GM18870 (cell line): ENCODE measurements around the gene HERC6.
"Not testable (repeated sequence)": the region's sequence is repeated elsewhere in the genome, so short reads cannot be mapped to it uniquely, and the experiment has no call there.

Experiments used
- ATAC-seq: cut with Tn5 transposase; IDR thresholded peaks from one replicate; pipeline ENCODE4 v1.9.1; 2021; ENCODE audit warnings: moderate library complexity; ENCODE audit not compliant: unreplicated experiment

Gene HERC6

DNA sequence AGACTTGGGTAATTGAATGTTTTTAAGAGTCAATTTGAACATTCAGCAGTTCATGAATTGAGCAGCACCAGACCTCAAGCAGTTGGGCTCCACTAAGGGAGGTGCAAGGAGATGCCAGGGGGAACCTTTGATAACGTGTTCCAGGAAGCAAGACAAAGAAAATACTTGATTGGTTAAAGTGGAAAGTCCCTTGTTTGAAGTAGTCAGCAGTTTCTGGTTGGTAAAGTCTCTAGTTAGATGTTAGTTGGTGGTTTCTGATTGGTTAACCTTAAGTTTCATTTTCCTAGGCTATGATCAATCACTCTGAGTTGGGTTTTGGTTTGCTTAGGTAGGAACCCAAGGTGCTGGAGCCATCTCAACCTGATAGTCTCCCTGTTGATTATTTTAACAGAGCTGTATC is 4.0 kb downstream of the HERC6 start:
- ATAC-seq = peak; percentile 71

DNA sequence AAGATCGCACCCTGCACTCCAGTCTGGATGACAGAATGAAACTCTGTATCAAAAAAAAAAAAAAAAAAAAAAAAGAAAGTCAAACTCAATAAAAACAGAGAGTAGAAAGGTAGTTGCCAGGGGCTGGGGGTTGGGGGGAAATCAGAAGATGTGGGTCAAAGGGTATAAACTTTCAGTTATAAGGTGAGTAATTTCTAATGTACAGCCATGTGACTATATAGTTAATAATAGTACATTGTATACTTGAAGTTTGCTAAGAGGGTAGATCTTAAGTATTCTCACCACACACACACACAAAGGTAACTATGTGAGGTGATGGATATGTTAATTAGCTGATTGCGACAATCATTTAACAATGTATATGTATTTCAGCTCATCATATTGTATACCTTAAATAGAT is 11.5 kb downstream of the HERC6 start:
- ATAC-seq = no peak

DNA sequence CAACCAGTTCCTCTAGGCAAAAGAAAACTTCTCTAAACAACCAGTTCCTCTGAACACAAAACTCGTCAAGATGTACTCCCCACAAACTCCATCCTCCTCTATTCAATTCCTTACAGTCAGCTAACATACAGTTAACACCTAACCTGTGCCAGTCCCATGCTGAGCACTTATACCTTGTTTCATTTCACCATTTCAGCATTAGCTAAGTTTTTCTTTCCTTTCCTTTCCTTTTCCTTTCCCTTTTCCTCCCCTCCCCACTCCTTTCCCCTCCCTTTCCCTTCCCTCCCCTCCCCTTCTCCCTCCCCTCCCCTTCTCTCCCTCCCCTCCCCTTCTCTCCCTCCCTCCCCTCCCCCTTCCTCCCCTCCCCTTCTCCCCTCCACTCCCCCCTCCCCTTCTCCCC is 13.1 kb downstream of the HERC6 start:
- no peak for ATAC-seq

DNA sequence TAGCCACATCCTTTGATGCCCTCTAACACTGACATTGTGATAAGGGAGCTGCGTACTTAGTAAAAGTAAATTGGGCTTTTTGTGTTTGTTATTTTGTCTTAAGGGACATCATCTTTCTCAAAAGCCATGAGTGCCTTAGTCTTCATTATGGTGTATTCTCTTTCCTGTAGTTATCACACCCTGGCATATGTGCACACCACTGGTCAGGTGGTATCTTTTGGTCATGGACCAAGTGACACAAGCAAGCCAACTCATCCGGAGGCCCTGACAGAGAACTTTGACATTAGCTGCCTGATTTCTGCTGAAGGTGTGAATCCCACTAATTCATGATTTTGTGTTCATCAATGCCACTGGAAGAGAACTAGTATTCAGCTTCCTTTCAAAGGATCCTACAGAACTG is 18.0 kb downstream of the HERC6 start:
- ATAC-seq = no peak

DNA sequence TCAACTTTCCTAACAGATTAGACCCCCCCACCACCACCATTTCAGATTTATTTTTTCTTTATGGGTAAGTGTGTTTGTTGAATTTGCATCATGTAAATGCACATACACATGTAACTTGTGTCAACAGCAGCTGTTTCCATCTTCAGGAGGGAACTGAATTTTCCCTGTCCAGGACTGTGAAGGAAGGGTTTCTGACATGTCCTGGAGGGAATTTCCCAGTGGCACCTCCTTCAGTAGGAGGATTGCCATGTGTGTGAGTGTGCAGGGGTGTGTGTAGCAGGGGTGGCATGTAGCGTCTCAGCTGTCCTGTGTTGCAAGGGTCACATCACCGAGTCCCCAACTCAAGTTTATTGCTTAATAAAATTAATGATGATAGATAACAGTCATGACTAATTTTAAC is 19.7 kb downstream of the HERC6 start:
- ATAC-seq = no peak

DNA sequence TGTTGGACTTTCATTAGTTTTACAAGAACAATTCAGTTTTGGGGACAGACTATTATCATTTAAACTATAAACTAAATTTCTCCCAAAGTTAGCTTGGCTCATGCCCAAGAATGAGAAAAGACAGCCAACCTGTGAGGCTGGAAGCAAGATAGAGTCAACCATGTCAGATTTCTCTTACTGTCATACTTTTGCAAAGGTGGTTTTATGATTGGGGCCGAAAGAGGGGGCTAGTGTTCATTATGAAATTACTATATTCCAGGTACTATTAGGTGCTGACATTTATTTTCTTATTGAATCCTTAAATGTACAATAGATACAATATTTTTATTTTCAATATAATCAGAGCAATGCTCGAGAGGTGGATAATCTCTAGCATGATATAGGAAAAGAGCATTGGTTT is 30.6 kb downstream of the HERC6 start:
- ATAC-seq = no peak

DNA sequence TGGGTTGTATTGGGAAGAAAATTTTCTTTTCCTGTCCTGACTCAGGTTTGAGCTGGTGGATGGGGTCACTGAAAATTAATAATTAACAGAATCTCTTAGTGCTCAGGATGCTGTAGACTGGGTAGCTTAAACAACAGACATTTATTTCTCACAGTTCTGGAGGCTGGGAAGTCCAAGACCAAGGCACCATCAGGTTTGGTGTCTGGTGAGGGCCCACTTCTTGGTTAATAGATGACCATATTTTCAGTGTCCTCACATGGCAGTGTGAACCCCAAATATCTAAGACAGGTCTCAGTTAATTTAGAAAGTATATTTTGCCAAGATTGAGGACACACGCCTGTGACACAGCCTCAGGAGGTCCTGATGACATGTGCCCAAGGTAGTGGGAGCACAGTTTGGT is 31.1 kb downstream of the HERC6 start:
- ATAC-seq = no peak

DNA sequence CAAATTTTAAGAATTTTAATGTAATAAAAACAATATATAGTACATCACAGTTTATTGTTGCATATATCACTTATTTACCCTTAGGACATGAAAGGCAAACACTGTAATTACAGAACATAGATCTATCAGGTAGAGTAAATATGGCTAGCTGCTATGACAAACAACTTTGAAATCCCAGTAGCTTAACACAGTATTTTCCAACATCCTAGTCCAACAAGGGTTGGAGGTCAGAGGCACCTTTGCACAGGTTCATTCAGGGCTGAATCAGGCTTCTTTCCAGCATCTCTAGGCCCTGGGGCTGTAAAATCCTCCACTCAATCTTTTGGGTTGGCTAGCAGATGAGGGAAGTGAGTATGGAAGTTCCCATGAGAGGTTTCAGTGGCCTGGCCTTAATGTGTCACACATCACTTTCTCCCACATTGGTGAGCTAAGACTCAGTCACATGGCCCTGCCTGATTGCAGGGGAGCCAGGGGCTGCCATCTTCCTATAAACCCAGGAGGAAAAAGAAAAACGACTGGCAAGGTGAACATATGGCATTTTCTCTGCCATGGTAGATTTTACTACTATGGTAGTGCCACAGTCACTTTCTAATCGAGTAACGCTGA is 32.9 kb downstream of the HERC6 start:
- ATAC-seq = peak; percentile 69

DNA sequence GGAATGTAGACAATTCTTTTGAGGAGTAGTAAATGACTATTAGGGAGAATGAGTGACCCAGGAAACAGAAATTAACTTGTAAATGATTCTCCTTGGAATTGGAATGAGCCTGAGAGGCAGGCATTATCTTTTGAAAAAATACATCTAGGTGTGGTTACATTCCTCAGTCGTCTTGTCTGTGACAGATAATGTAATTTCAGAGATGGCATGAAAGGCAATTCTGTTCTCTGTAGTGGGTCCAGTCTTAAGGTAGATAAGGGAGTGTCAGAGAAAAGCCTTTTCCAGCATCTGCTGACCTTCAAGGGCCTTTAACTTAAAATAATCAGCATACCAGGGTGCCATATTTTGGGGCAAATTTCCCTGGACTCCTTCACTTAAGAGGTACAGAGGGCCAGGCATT is 35.1 kb downstream of the HERC6 start:
- no peak for ATAC-seq

DNA sequence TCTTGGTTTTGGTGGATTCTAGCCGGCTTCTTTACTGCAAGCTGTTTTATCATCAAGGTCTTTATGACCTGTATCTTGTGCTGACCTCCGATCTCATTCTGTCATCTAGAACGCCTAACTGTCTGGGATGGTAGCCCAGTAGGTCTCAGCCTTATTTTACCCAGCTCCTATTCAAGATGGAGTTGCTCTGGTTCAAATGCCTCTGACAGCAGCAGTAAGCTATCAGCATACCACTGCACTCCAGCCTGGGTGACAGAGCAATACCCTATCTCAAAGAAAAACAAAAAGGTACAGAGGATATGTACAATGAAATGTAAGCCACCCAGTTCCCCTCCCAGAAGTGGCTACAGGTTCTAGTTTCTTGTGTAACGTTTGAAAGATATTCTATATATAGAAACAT is 36.1 kb downstream of the HERC6 start:
- no peak for ATAC-seq

DNA sequence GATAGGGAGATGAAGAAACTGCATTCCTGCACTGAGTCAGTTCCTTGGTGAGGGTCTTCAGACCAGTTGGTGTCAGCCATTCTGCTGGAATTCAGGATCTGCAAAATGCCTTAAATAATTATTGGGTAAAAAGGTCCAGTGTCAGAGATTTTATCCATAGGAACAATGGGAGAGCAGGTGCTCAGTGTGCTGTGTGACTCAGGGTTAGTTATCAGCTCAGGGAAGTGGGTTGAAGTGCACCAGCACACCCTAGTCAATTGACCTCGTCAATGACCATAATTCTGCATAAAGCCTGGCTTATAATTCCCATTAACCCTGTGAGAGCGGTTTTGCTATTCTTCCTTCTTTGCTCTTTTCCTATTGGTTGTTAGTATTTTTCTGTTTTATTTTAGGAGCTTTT is 37.3 kb downstream of the HERC6 start:
- ATAC-seq = no peak

DNA sequence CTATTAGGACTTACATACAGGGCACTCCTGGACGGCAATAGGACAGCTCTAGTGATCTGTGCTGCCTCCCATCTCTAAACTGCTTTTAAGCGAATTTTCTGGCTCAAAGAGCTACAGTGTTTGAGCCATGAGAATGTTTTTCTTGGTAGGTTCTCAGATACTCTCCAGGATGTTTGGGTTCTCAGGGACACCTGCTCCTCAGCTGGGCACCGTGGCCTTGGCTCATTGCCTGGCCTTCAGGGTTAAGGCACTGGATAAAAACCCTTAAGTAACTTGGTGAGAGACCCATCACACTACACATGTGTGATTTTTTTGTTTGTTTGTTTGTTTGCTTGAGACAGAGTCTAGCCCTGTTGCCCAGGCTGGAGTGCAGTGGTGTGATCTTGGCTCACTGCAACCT is 39.8 kb downstream of the HERC6 start:
- no peak for ATAC-seq

DNA sequence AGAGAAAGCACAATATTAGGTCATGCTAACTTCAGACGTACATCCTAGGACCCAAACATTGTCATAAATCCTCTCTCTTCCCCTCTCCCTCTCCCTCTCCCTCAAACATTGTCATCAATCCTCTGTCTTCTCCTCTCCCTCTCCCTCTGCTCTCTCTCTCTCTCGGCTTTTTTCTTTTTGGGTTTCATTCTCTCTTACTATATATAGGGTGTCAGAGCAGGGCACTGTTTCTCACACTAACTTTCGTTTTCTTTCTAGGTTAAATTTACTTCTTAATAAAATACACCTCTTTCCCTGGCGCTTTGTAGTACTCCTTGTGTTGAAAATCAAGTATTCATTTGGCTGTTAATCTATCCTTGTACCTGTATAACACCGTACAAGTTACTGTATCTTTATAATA is 41.2 kb downstream of the HERC6 start:
- no peak for ATAC-seq

DNA sequence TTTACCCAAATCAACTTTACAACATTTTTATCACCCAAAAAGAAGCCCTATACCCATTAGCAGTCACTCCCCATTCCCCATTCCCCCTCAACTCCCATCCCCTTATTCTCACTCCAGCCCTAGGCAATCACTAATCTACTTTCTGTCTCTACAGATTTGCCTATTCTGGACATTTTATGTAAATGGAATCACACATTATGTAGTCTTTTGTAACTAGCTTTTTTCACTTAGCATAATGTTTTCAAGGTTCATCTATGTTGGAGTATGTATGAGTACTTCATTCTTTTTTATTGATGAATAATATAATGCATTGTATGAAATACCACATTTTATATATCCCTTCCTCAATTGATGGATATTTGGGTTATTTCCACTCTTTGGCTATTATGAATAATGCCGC is 42.2 kb downstream of the HERC6 start:
- ATAC-seq = no peak

DNA sequence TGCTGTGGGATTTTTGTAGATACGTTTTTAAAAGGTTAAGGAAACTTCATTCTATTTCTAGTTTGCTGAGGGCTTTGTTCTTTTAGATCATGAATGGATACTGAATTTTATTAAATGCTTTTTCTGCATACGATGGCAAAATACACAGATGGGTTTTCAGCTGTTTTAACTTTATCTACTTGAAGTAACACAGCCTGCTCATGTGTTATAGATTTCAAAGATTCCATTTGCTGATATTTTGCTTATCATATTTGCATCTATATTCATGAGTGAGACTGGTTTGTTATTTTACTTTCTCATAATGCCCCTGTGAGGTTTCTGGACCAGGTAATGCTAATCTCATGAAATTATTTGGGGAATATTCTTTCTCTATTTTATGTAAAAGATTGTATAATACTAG is 43.8 kb downstream of the HERC6 start:
- no peak for ATAC-seq

DNA sequence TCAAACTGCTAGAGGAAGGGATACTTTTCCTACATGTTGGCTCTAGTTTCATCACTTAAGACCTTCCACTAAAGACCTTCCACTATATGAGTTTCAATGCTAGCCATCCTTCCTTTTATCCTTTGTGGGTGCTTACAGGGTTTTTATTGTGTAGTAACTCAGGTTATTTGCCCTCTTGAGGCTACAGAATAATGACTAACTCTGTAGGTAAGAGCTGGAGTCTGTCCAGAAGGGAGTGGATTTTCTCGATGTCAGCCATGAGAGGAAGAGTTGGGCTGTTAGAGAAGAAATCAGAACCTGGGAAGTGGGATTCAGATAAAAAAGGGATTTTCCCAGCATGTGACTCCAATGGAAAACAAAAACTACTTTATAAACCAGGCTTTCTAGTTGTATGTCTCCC is 50.7 kb downstream of the HERC6 start:
- ATAC-seq = no peak

DNA sequence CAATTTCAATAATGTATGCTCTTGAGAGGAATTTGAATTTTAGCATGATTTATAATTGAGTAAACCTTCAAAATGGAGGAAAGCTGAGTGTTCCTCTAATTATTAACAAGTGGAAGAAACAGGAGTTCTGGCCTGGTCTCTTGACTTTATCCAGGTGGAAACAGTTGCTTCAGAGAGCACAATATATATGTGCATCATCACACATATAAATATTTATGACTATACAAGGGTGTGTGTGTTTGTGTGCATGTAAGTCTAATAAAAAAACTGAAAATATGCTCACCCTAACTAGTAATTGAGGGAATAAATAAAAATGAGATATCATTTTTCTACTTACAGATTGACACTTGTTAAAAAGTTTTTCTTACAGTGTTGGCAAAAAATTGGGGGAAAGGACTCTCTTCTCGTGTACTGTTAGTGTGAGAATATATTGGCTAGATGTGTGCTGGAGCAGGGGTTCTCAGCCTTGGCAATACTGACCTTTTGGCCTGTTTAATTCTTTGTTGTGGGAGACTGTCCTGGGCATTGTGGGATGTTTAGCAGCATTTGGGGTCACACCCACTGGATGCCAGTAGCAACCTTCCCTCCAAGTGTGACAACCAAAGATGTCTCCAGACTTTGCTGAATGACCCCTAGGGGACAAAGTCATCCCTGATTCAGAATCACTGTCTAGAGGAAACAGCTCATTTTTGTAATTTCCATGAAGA is 57.5 kb downstream of the HERC6 start:
- no peak for ATAC-seq

DNA sequence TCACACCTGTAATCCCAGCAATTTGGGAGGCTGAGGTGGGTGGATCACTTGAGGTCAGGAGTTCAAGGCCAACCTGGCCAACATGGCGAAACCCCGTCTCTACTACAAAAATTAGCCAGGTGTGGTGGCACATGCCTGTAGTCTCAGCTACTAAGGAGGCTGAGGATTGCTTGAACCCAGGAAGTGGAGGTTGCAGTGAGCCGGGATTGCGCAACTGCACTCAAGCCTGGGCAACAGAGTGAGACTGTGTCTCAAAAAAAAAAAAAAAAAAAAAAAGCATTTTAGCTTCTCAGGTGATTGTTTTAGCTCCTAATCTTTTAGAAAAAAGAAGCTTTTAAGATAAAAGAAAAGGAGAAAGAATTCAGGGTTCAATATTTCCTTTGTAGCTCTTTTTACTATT is 59.2 kb downstream of the HERC6 start:
- ATAC-seq = not testable (repeated sequence)

DNA sequence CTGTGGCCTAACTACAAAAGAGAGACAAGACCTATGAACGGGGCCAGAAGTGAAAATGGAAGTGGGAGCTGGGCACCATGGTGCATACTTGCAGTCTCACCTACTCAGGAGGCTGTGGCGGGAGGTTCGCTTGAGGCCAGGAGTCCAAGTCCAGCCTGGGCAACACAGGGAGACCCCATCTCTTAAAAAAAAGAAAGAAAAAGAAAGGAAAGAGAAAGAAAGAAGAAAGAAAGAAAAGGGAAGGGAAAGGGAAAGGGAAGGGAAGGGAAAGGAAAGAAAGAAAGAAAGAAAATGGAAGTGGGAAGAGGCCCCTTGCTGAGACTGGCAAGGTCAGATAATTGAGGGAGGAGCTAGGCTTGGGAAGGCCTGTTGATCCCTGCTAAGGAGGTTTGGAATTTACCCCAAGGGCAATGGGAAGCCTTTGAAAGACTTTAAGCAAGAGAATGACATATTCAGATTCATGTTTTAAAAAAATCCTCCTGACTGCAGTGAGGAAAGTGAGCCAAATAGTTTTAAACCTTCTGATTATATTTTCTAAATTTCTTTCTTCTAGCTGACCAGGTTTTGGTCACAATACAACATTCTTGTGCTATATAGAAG is 60.6 kb downstream of the HERC6 start:
- no peak for ATAC-seq

DNA sequence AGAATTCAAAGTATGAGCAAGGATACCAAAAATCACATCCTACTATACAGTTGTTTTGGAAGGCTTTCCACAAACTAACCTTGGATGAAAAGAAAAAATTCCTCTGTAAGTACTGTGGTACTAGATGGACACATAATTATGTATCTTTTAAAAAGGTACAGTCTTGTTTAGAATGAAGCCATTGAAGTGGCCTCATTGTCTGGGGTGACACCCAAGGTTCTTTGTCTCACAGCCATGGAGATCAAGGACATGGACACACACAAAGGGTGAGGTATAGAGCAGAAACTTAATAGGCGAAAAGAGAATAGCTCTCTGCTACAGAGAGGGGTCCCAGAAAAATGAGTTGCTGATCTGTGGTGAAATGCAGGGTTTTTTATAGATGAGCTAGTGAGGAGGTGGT is 61.5 kb downstream of the HERC6 start:
- ATAC-seq = no peak

DNA sequence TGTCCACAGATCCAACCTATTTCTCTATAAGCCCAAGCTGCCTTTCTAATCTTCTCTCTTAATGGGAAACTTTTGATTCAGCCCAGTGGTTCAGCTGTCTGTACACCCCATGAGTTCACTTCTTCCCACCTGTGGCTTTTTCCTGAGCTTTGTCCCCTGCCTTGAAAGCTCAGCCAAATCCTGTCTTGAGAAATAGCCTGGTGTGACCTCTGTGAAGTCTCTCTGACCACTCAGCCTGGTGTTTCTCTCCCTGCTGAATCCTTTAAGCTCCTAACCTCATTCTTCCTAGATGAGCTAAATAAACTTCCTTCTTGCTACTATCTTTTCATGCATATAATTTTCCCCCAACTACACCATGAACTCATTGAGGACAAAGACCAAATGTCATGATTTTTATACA is 63.0 kb downstream of the HERC6 start:
- ATAC-seq = no peak

DNA sequence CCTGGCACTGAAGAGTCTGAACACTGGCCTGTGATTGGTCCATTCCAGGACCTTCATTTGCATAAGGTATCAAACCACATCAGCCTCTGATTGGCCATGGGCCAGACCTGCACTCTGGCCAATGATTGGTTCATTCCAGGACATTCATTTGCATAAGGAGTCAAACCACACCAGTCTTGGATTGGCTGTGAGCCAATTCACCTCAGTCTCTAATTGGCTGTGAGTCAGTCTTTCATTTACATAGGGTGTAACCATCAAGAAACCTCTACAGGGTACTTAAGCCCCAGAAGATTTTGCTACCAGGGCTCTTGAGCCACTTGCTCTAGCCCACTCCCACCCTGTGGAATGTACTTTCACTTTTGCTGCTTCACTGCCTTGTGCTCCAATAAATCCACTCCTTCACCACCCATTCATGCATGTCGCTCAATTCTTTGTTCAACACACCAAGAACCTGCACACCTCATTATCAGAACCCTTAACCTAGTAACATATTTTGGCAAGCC is 64.1 kb downstream of the HERC6 start:
- no peak for ATAC-seq

DNA sequence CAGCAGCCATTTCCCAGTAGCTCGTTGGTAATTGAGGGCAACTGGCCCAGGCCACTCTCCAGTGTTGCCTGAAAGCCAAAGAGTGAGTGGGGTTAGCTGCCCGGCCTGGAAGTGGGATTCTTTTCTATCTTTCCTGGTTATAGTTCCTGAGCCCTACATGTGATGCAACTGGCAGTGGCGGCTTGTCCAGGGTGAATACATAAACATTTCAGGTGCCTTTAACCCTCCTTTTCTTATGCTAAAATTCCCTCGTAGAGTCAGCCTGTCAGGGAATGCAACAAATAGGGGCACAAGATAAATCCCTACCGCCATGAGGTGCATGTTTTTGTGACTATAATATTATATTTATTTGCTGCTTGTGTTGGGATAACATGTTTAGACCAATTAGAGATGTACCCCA is 64.8 kb downstream of the HERC6 start:
- no peak for ATAC-seq
